Measurements from ENCODE around the gene PRKCE.

DNA sequence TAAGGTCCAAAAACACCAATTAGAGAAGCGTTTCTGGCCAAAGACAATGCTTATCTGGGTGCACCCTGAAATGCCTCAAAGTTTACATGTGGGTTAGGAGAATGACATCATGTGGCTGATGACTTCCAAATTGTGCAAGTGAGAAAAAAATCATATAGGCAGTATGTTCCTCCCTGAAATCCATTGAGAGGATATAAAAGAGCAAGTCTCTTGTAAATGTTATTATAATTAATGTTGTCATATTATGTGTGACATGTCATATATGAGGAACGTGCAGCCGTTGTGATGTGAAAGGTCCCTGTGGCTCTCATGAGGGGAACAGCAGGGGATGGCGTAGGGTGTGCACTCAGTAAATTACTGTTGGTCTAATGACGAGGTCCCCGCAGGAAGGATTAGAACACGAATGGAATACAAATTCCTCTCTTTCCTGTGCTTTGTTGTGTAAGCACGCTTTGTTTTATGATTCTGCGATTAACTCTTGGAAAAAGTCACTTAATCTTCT, 290.8 kb downstream of the PRKCE start:
- TF ChIP-seq, protein P1, sequence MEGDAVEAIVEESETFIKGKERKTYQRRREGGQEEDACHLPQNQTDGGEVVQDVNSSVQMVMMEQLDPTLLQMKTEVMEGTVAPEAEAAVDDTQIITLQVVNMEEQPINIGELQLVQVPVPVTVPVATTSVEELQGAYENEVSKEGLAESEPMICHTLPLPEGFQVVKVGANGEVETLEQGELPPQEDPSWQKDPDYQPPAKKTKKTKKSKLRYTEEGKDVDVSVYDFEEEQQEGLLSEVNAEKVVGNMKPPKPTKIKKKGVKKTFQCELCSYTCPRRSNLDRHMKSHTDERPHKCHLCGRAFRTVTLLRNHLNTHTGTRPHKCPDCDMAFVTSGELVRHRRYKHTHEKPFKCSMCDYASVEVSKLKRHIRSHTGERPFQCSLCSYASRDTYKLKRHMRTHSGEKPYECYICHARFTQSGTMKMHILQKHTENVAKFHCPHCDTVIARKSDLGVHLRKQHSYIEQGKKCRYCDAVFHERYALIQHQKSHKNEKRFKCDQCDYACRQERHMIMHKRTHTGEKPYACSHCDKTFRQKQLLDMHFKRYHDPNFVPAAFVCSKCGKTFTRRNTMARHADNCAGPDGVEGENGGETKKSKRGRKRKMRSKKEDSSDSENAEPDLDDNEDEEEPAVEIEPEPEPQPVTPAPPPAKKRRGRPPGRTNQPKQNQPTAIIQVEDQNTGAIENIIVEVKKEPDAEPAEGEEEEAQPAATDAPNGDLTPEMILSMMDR (conservative IDR thresholded peaks at IDR 0.05 in 1 of 2, IDR thresholded peaks at IDR 0.05 in 1 of 2; ENCODE audit: low read depth in 1 of 2, low read length in 2 of 2), result no peak
- TF ChIP-seq EZH2 (IDR thresholded peaks at IDR 0.05; ENCODE audit: low read length, missing control alignments), result no peak

Measured in fibroblast of lung (primary cell).